HepG2 (cell line): ENCODE measurements around the gene AMIGO3. TPM values are rescaled to one million over a fixed set of nuclear protein-coding genes. Genes with fewer than 3 reads are reported as not detected.

Source experiments
- CCAR2 ChIP-seq: fragments of 200-400 bp; formaldehyde crosslinking; optimal IDR thresholded peaks from 2 replicates; pipeline ENCODE3; 2018; ENCODE audit warnings: low read depth, mild to moderate bottlenecking, low read length, moderate library complexity
- CEBPB ChIP-seq: IDR thresholded peaks from 2 replicates; pipeline ENCODE4 v1.6.1; 2011; ENCODE audit warnings: low read depth, low read length, improper control_type of control experiment, borderline replicate concordance
- CEBPG ChIP-seq: IDR thresholded peaks from 2 replicates; pipeline ENCODE4 v1.6.1; 2016
- CHD4 ChIP-seq: fragments of 200-600 bp; sonication (generic); IDR thresholded peaks from 2 replicates; pipeline ENCODE4 v1.7.0; 2017; ENCODE audit warnings: mild to moderate bottlenecking, low read length, borderline replicate concordance
- FOSL2 ChIP-seq: sonication (generic); formaldehyde crosslinking; IDR thresholded peaks from 2 replicates; pipeline ENCODE4 v1.4.0; 2020; ENCODE audit warnings: missing genetic modification reagents
- FOXA3 ChIP-seq: IDR thresholded peaks from 2 replicates; pipeline ENCODE4 v1.6.1; 2016; ENCODE audit warnings: missing genetic modification reagents, missing compliant biosample characterization
- GATA4 ChIP-seq: sonication (generic); IDR thresholded peaks from 2 replicates; pipeline ENCODE4 v1.6.1; 2016; ENCODE audit warnings: antibody characterized with exemption, low read depth, borderline replicate concordance
- IRF2 ChIP-seq: IDR thresholded peaks from 2 replicates; pipeline ENCODE4 v1.6.1; 2018; ENCODE audit warnings: missing genetic modification reagents, missing compliant biosample characterization
- KMT2A ChIP-seq: sonication (generic); formaldehyde crosslinking; IDR thresholded peaks from 2 replicates; pipeline ENCODE4 v1.4.0; 2020; ENCODE audit warnings: missing genetic modification reagents
- MLLT10 ChIP-seq: sonication (generic); formaldehyde crosslinking; IDR thresholded peaks from 2 replicates; pipeline ENCODE4 v1.4.0; 2020; ENCODE audit warnings: missing genetic modification reagents
- SAP130 ChIP-seq: IDR thresholded peaks from 2 replicates; pipeline ENCODE4 v1.6.1; 2016; ENCODE audit warnings: low read depth
- SOX13 ChIP-seq, 3 experiments: fragments of 450-650 bp in 1 of 3; sonication (generic) in 1 of 3; formaldehyde crosslinking in 1 of 3; IDR thresholded peaks in 2 of 3; conservative IDR thresholded peaks in 1 of 3; 2 replicates each; pipeline versions ENCODE4 v1.5.0 to v1.6.1; 2016 to 2020; ENCODE audit warnings: antibody characterized with exemption in 1 of 3, mild to moderate bottlenecking in 1 of 3, missing compliant biosample characterization in 1 of 3, missing genetic modification reagents in 1 of 3, moderate library complexity in 1 of 3
- SRSF4 ChIP-seq: fragments of 200-400 bp; formaldehyde crosslinking; IDR thresholded peaks from one replicate; pipeline ENCODE4 v1.6.1; 2018; ENCODE audit warnings: mild to moderate bottlenecking, low read depth, low read length, moderate library complexity; ENCODE audit not compliant: poor library complexity, severe bottlenecking
- TBX2 ChIP-seq: sonication (generic); formaldehyde crosslinking; IDR thresholded peaks from 2 replicates; pipeline ENCODE4 v1.5.0; 2020; ENCODE audit warnings: missing genetic modification reagents, mild to moderate bottlenecking, borderline replicate concordance
- ZBTB38 ChIP-seq: sonication (generic); formaldehyde crosslinking; IDR thresholded peaks from 2 replicates; pipeline ENCODE4 v1.5.1; 2020; ENCODE audit warnings: mild to moderate bottlenecking, missing genetic modification reagents
- ZMYM2 ChIP-seq: sonication (generic); formaldehyde crosslinking; IDR thresholded peaks from 2 replicates; pipeline ENCODE4 v1.8.0; 2022; ENCODE audit warnings: mild to moderate bottlenecking, missing genetic modification reagents
- ZNF879 ChIP-seq: sonication (generic); formaldehyde crosslinking; IDR thresholded peaks from 2 replicates; pipeline ENCODE4 v1.8.1; 2023; ENCODE audit warnings: missing genetic modification reagents
- polyA plus RNA-seq, 8 experiments: library from polyadenylated mRNA; depleted of rRNA in 3 of 8; stranded (reverse) in 7 of 8; unstranded in 1 of 8; fragments of >200 nt; fragmentation: Illumina TruSeq in 4 of 8; extraction: Trizol in 4 of 8; gene quantifications; 2 replicates each; pipeline versions ENCODE4 v1.2.1 to v1.2.3, GENCODE V29; 2011 to 2016; ENCODE audit warnings: low read depth in 4 of 8, missing spikeins in 1 of 8, mixed read lengths in 1 of 8; ENCODE audit not compliant: insufficient read depth in 1 of 8
- total RNA-seq, 5 experiments: library from RNA; depleted of rRNA; stranded (reverse); fragments of >200 nt; fragmentation: Illumina TruSeq; extraction: Trizol; gene quantifications; 2 replicates each; pipeline ENCODE4 v1.2.3, GENCODE V29; 2016; ENCODE audit warnings: low read depth in 1 of 5
- TF ChIP-seq, protein P1 (sequence below): sonication (generic); formaldehyde crosslinking; IDR thresholded peaks from 2 replicates; pipeline ENCODE4 v1.8.0; 2022; ENCODE audit warnings: missing genetic modification reagents, mild to moderate bottlenecking, moderate library complexity, borderline replicate concordance
- TF ChIP-seq, protein P2 (sequence below): IDR thresholded peaks from 2 replicates; pipeline ENCODE4 v1.4.0; 2020; ENCODE audit warnings: mild to moderate bottlenecking, missing genetic modification reagents
- TF ChIP-seq, protein P3 (sequence below): sonication (generic); formaldehyde crosslinking; IDR thresholded peaks from 2 replicates; pipeline ENCODE4 v1.4.0; 2020; ENCODE audit warnings: mild to moderate bottlenecking, missing genetic modification reagents
- TF ChIP-seq, protein P4 (sequence below): sonication (generic); formaldehyde crosslinking; IDR thresholded peaks from 2 replicates; pipeline ENCODE4 v1.5.1; 2020; ENCODE audit warnings: missing genetic modification reagents, mild to moderate bottlenecking, borderline replicate concordance
- TF ChIP-seq, protein P5 (sequence below): sonication (generic); formaldehyde crosslinking; IDR thresholded peaks from 2 replicates; pipeline ENCODE4 v1.4.0; 2020; ENCODE audit warnings: mild to moderate bottlenecking, missing genetic modification reagents

The AMIGO3 gene
- total and polyA plus RNA-seq, 2 of the 13 experiments (the other 11 are each of a cell fraction or from before 2014, with no cell fraction given): 0.35 TPM; not detected in 1

DNA sequence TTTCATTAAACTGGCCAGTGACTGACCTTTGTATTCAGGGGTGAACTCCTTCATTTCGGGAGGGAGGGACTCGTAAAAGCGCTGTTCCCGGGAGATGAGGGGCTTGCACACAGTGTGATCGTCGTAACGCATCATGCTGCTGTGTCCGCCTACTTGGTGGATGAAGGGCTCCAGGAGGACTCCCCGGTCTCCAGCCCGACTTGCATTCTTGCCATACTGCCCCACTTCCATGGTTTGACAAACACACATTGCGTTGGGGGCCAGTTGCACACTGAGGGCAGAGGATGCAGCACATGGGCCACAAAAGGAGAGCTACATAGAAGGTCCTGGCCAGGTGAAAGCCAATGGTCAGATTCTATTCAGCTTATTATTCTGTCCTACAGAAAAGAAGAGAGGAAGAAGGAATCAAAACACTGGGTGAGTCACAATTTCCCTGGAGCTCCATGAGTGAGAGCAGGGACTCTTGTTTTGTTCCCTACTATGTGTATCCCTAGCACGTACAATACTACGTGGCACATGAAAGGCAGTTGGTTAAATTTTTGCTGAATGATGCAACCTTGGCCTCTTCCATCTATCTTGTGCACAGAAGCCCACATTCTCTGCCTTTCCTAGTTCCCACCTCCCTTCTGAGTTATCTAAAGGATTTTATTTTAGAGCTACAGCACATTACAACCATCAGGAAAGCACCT is 28.5 kb upstream of the AMIGO3 start (continued):
- TF ChIP-seq SAP130 (CRISPR knock-in tag): peak; percentile 52
- TF ChIP-seq, protein P1, sequence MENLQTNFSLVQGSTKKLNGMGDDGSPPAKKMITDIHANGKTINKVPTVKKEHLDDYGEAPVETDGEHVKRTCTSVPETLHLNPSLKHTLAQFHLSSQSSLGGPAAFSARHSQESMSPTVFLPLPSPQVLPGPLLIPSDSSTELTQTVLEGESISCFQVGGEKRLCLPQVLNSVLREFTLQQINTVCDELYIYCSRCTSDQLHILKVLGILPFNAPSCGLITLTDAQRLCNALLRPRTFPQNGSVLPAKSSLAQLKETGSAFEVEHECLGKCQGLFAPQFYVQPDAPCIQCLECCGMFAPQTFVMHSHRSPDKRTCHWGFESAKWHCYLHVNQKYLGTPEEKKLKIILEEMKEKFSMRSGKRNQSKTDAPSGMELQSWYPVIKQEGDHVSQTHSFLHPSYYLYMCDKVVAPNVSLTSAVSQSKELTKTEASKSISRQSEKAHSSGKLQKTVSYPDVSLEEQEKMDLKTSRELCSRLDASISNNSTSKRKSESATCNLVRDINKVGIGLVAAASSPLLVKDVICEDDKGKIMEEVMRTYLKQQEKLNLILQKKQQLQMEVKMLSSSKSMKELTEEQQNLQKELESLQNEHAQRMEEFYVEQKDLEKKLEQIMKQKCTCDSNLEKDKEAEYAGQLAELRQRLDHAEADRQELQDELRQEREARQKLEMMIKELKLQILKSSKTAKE (CRISPR knock-in tag): no peak
- TF ChIP-seq, protein P2, sequence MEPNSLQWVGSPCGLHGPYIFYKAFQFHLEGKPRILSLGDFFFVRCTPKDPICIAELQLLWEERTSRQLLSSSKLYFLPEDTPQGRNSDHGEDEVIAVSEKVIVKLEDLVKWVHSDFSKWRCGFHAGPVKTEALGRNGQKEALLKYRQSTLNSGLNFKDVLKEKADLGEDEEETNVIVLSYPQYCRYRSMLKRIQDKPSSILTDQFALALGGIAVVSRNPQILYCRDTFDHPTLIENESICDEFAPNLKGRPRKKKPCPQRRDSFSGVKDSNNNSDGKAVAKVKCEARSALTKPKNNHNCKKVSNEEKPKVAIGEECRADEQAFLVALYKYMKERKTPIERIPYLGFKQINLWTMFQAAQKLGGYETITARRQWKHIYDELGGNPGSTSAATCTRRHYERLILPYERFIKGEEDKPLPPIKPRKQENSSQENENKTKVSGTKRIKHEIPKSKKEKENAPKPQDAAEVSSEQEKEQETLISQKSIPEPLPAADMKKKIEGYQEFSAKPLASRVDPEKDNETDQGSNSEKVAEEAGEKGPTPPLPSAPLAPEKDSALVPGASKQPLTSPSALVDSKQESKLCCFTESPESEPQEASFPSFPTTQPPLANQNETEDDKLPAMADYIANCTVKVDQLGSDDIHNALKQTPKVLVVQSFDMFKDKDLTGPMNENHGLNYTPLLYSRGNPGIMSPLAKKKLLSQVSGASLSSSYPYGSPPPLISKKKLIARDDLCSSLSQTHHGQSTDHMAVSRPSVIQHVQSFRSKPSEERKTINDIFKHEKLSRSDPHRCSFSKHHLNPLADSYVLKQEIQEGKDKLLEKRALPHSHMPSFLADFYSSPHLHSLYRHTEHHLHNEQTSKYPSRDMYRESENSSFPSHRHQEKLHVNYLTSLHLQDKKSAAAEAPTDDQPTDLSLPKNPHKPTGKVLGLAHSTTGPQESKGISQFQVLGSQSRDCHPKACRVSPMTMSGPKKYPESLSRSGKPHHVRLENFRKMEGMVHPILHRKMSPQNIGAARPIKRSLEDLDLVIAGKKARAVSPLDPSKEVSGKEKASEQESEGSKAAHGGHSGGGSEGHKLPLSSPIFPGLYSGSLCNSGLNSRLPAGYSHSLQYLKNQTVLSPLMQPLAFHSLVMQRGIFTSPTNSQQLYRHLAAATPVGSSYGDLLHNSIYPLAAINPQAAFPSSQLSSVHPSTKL (CRISPR knock-in tag): peak; percentile 60
- TF ChIP-seq FOXA3 (CRISPR knock-in tag): 0 out of 2 replicates have a peak, but pooled peaks have one; percentile 27
- TF ChIP-seq CEBPG (CRISPR knock-in tag): peak; percentile 91
- no peak for TF ChIP-seq ZMYM2 (CRISPR knock-in tag)
- TF ChIP-seq, protein P3, sequence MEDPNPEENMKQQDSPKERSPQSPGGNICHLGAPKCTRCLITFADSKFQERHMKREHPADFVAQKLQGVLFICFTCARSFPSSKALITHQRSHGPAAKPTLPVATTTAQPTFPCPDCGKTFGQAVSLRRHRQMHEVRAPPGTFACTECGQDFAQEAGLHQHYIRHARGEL: no peak
- TF ChIP-seq CCAR2: no peak
- TF ChIP-seq MLLT10: no peak
- TF ChIP-seq KMT2A (CRISPR knock-in tag): no peak
- TF ChIP-seq, protein P4, sequence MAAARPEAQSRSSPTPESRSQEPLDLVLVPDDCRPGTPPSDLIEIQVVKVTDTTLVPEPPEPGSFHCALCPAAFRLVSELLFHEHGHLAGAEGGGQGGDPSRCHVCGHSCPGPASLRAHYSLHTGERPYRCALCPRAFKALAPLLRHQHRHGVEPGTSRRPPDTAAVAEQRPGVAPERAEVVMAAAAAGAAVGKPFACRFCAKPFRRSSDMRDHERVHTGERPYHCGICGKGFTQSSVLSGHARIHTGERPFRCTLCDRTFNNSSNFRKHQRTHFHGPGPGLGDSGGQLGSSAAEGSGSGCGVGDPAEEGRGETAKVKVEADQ (CRISPR knock-in tag): no peak
- TF ChIP-seq ZNF879: no peak
- peak; percentile 59; the same call in 1 of the 2 replicates for TF ChIP-seq ZBTB38
- no peak for TF ChIP-seq SRSF4
- no peak for TF ChIP-seq SOX13 (IDR thresholded peaks at IDR 0.05)
- 0 out of 4 replicates have a peak, but pooled peaks of 1 of the 2 experiments have one; percentile 31 for TF ChIP-seq SOX13 (CRISPR knock-in tag; conservative IDR thresholded peaks at IDR 0.05 in 1 of 2, IDR thresholded peaks at IDR 0.05 in 1 of 2)
- no peak for TF ChIP-seq CHD4
- TF ChIP-seq TBX2 (CRISPR knock-in tag): peak; percentile 37; the same call in 1 of the 2 replicates
- TF ChIP-seq CEBPB: peak; percentile 79; the same call in 1 of the 2 replicates
- TF ChIP-seq IRF2 (CRISPR knock-in tag): 0 out of 2 replicates have a peak, but pooled peaks have one; percentile 18
- no peak for TF ChIP-seq GATA4
- TF ChIP-seq, protein P5, sequence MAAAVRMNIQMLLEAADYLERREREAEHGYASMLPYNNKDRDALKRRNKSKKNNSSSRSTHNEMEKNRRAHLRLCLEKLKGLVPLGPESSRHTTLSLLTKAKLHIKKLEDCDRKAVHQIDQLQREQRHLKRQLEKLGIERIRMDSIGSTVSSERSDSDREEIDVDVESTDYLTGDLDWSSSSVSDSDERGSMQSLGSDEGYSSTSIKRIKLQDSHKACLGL: no peak
- TF ChIP-seq FOSL2 (CRISPR knock-in tag): peak; percentile 57
